Left forelimb (tissue), 1 donor: Measurements from ENCODE around the gene TM9SF3.
"Not testable (repeated sequence)": the region's sequence is repeated elsewhere in the genome, so short reads cannot be mapped to it uniquely, and the experiment has no call there.

Experiments
- DNase-seq: peaks from one replicate; pipeline ENCODE4 v3.0.0-alpha.2; 2018; ENCODE audit warnings: low spot score

The TM9SF3 gene

DNA sequence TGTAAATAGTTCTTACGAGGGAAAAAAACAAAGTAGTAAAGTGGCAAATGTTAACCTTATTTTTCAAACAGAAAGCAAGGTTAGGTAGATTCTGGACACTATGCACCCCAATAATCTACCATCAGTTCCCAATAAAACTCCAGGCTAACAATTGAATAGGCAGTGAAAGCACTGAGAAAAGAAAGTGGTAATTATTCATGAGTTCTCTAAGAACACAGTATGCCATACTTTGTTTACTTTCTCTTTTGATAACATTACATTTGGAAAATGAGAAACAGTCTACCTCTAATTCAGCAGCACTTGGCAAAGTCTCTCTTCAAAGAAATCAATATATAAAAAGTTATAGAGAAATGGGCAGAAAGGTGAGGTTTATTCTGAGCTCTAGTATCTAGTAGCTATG is 18.4 kb downstream of the TM9SF3 start:
- no peak for DNase-seq

DNA sequence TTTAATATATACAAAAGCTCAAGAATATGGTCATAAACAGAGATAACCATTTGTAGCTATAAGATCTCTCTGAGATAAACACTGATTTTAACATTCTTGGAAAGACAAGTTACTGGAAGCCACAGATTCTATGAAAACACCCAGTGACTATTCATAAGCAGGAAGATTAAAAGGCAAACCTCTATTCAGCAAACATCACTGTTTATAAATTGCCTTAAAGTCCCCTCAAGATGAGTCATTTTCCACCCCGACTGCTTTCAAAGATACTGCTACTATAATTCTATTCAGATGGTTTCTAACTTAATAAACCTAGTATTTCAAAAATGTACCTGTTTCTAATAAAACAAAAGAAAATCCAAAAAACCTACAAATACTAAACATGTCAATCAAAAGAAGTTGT is 21.0 kb downstream of the TM9SF3 start:
- DNase-seq = no peak

DNA sequence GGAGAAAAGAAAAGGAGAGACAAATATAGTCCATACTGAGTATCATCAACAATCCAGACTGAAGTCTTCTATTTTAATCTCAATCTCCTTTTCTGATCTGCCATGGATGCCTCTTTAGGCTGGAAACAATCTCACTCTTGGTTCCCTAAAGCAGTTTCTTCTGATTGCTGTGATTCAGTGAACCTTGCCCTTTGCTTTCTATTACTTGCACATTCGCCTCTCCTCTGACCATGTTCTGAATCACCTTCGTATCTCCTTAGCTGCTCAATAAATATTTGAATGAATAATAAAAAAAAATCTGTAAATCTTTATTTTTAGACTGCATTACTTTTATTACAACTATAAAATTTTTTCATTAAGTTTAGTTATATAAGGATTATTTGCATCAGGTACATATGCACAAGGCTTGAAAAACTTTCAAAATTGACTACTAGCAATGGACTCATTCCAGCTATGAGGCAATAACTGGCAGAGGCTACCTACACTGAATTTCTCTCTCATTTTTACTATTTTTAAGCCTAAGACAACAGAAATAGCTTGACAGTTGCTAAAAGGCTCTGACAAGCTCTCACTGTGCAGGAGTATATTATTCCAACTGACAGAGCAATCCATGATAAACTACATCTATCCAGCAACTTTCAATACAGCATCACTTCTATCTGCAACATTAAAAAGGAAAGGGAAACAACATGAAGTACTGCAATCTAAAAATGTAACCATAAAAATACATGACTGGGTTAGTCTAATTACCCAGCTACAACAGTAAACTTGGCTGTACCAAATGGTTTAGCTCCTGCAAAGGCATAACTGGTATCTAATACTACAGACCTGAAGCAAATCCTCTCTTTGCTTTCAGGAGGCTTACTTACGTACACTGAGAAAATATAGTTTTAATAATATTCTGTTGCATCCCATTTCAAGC is 25.6 kb downstream of the TM9SF3 start:
- DNase-seq = no peak

DNA sequence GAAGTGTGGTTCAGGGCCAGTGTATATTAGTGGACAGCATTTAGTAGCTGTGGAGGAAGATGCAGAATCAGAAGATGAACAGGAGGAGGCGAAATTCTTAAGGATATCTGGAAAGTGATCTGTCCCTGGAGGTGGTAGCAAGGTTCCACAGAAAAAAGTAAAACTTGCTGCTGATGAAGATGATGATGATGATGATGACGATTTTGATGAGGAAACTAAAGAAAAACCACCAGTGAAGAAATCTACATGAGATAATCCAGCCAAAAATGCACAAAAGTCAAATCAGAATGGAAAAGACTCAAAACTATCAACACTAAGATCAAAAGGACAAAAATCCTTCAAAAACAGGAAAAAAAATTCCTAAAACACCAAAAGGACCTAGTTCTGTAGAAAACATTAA is 26.3 kb downstream of the TM9SF3 start:
- no peak for DNase-seq

GRCh38 chr10:96556003-96556402 is 30.8 kb downstream of the TM9SF3 start:
- DNase-seq = no peak

GRCh38 chr10:96555330-96555729 is 31.5 kb downstream of the TM9SF3 start:
- no peak for DNase-seq

- DNase-seq = no peak
These were observed 38.2 kb downstream of the TM9SF3 start for GRCh38 chr10:96548589-96548988.

- DNase-seq = not testable (repeated sequence)
These were observed 41.3 kb downstream of the TM9SF3 start for GRCh38 chr10:96545558-96545957.

DNA sequence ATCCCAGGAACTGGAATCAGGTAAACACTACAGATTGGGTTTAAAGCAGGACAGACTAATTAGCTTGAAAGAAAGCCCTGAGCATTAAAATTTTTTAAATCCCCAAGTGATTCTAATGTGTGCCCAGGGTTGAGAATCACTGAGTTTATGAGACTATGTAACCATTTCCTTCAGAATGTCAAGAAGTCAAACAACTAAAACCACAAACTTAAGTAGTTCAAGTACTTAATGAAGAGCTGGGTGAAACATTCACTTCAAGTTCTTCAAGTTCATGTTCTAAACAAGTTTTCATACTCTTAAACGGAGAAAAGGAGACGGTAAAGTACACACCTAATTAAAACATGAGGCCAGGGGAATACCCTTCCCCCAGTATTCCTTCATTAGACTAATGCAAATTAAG is 44.9 kb downstream of the TM9SF3 start:
- DNase-seq = no peak

- no peak for DNase-seq
These were observed 46.6 kb downstream of the TM9SF3 start for GRCh38 chr10:96540240-96540639.

DNA sequence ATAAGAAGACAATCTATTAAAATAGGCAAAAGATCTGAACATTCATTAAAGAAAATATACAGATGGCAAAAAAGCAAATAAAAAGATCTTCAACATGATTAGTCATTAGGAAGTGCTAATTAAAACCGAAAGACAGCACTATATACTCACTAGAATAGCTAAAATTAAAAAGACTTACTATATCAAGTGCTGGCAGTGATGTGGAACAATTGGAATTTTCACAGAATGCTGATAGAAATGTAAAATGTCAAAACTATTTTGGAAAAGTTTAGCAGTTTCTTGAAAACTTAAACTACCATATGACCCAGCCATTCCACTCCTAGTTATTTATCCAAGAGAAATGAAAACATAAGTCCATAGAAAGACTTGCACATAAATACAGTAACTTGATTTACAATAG is 48.1 kb downstream of the TM9SF3 start:
- DNase-seq = no peak

DNA sequence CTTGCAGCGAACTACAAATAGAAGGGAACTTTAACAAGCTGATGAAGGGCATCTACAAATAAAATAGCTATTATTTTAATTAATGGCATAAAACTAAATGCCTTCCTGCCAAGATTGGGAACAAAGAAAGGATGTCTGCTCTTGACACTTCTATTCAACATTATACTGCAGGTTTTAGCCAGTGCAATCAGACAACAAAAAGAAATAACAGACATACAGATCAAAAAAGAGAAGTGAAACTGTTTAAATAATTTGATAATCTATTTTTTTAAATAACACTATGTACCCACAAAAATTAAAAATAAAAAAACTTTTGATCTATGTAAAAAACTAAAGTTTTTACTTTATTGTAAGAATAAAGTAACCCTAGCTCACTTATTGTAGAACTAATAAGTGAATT is 50.7 kb downstream of the TM9SF3 start:
- DNase-seq = no peak

DNA sequence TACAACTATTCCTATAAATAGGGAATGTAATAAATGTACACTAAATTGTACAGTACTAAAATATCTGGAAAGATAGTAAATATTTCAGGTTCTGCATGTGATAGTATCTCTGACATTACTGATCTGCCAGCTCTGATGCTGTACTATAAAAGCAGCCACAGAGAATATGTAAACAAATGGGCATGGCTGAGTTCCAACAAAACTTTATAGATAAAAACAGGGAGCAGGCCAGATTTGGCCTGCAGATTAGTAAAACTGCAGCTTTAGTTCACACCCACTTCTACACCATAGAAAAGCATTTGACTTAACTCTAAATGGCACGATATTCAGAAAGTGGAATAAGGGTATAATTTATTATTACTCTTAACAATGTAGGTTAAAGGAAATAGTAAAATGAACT is 54.3 kb downstream of the TM9SF3 start:
- no peak for DNase-seq

DNA sequence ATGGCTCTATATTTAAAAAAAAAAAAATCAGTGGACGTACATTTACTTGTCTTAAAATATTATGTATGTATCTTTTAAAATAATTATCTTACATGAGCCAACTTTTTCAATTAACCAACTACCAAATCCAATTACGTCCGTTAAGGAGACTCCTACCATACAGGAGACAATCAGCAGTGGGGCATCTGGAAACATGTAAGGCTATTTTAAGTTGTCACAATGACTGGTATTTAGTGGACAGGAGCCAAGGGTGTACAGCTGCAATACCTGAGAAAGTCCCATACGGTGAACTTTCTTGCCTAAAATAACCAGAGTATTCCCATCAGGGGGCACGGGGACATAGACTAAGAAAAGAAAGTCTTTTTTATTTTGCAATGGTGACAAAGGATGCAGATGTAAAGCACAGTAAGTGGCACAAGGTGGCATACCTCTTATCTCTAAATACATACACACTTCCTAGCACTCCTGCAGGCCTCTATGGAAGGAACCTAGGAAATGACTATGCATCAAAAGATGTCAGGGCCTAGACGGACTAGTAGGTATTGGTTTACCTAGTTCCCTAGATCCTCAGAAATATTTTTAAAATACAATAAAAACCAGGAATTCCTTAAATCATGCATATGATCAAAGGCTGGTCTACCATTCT is 57.1 kb downstream of the TM9SF3 start:
- DNase-seq = no peak

DNA sequence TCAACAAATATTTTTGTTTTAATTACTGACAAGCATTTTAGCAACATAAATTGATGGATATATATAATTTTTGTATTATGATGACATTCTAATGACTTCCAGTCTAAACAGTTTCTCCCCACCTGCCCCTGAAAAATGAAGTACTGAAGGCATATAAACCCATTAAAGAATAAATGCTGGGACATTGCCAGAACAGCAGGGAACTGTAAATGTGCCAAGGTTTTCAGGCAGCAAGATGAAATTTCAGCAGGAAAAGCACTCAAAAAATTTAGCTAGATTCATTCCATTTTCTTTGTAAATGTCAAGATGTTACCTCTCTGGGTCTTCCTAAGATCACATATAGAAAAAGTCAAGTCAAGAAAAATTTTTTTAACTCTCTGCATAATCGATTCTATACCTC is 62.1 kb downstream of the TM9SF3 start:
- DNase-seq = no peak

- no peak for DNase-seq
These were observed 69.5 kb downstream of the TM9SF3 start for GRCh38 chr10:96517284-96517683.

DNA sequence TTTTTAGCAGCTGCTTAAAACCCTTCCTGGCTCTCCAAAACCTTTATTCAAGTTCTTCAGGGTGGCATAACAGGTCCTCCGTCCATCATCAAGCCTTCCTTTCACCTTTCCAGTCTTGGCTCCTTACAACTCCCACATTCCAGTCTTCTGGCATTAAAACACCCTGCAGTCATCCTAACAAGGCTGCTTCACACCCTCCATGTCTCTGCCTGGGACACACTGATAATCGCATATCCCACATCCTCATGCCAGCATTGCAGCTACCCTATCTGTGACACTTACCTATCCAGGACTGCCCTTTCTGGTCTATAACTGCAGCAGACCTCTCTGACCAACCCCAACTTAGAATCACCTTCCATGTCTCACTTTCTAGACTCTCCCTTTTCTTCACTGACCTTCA is 70.5 kb downstream of the TM9SF3 start:
- no peak for DNase-seq

- DNase-seq = peak; percentile 85
These were observed 72.9 kb downstream of the TM9SF3 start, which contains the start of gene TLL2 for GRCh38 chr10:96513698-96514561. TSS of gene TLL2 (minus strand) at chr10:96513926. CDS start at chr10:96513685, 241 bp downstream.

GRCh38 chr10:96513305-96513697 is 73.5 kb downstream of the TM9SF3 start:
- no peak for DNase-seq

GRCh38 chr10:96512524-96513304 is 74.1 kb downstream of the TM9SF3 start:
- no peak for DNase-seq
